Nucleus accumbens (tissue), 56 donors: ENCODE results near the gene RNF8.
"Not testable (repeated sequence)": the region's sequence is repeated elsewhere in the genome, so short reads cannot be mapped to it uniquely, and the experiment has no call there.

Experiments used
- DNase-seq, 56 donors: peaks; one replicate each; lab custom pipeline; 2025; lab: John Stamatoyannopoulos, UW

RNF8 gene, protein sequence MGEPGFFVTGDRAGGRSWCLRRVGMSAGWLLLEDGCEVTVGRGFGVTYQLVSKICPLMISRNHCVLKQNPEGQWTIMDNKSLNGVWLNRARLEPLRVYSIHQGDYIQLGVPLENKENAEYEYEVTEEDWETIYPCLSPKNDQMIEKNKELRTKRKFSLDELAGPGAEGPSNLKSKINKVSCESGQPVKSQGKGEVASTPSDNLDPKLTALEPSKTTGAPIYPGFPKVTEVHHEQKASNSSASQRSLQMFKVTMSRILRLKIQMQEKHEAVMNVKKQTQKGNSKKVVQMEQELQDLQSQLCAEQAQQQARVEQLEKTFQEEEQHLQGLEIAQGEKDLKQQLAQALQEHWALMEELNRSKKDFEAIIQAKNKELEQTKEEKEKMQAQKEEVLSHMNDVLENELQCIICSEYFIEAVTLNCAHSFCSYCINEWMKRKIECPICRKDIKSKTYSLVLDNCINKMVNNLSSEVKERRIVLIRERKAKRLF

DNA sequence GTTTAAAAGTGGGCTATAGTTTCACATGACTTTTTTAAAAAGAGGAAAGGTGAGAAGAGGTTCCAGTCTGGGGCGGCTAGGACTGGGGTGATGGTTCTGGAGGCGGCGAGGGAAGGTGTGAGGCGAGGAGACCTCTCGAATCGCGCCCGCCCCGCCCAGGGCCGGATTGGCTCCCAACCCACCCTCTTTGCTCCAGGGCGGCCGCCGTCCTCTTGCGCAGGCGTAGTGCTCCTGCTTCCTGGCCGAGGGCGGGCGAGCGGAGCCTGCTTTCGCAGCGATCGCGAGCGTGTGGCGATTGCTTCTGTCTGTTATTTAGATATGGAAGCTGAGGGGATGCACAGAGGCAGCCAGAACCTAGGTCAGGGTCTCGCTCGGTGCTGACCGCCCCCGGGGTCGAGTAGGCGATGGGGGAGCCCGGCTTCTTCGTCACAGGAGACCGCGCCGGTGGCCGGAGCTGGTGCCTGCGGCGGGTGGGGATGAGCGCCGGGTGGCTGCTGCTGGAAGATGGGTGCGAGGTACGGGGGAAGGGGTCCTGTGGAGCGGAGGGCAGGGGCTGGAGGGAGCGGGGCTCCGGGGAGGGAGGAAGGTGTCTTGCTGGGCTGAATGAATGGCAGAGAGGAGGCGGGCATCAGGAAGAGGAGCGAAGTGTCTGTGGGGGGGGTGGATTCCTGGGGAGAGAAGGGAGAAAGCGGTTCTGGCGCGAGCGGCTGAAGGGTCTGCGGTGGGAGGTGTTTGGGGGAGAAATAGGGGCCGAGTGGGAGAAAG lies at the start of gene RNF8:
TSS of gene RNF8 (plus strand) at position 223 of the 765 bp plus-strand sequence. CDS start at position 405, 182 bp downstream.
- peak in 55 of 56 donors; percentile 22 to 92 (median 78) for DNase-seq

DNA sequence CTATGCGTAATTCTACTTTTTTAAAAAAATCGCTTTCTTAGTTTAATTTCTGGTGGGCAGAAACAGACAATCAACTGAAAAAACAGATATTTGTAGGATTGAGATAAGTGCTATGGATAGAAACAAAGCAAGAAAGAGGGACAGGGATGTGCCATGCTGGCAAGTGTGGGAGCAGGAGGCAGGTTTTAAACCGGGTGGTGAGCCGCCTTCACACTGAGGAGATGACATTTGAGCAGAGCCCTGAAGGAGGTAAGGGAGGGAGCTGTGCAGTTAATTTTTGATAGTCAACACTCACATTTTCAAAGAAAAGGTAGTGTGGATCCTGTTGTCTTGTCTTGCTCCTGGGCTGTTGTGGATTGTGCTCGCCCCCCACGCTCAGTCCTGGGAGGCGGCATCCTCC lies 49.0 kb upstream of the RNF8 start:
- DNase-seq: peak in 6 of 56 donors; percentile 34 to 63 (median 47)

DNA sequence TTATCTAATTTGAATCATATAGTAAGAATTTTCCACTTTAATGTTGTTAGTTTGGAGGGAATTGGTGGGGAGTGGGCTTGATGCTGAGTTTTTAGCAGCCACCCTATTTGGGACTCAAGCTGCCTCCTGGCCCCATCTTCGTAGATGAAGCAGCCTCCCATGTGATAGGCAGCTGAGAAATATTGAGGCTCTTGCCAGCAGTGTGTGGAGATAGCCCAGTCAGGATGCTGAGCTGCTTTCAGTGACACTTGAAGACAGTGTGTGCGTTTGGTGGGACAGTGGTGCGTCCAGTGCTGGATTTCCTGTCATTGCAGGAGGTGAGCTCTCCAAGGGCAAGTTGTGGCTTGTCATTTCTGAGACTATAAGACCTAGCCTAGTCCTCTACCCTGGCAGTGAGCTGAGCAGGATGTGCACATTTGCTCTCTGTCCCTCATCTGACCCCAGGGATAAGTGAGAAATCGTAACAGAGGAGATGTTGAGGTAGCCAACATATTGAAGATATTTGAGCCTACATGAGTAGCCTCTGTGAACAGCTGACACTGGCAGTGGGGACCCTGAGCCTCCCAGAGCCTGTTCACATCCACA lies 47.9 kb upstream of the RNF8 start:
- no peak for DNase-seq

DNA sequence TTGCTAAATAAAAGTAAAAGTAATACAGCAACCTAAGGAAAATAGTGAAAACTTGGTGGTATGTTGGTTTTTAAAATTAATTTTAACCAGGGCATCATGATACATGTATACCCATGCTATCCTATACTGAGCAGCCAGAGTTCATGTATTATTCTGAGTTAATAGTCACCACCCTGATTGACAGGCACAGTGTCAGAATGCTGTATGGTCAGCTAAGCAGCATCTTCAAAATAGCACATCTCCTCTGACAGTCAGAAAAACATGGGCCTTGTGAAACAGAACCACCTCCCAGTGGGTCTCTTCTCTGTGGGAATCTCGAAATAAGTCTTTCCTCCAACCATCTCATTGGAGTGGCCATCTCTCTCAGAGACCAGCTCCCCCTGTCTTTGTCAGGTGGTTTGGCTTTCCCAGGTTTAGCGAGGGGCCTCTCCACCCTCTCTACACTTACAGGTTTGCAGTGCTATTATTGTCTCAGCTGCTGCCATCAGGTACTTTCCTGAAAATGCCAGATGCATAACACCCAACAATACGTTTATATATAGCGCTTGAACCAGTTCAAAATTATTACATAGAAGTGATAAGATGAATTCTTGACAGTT lies 47.1 kb upstream of the RNF8 start:
- no peak for DNase-seq

DNA sequence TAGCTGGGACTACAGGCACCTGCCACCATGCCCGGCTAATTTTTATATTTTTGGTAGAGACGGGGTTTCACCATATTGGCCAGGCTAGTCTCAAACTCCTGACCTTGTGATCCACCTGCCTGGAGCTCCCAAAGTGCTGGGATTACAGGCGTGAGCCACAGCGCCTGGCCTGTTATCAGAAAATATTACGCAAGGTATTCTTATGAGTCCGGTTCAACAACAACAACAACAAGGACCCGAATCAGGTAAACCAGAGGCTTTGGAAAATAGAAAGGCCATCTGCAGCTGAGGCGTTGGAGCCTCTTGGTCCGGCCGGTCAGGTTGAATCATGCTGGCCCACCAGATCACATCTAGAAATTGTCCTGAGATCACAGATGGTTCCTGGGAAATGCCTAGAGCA lies 46.3 kb upstream of the RNF8 start:
- not testable (repeated sequence) for DNase-seq

DNA sequence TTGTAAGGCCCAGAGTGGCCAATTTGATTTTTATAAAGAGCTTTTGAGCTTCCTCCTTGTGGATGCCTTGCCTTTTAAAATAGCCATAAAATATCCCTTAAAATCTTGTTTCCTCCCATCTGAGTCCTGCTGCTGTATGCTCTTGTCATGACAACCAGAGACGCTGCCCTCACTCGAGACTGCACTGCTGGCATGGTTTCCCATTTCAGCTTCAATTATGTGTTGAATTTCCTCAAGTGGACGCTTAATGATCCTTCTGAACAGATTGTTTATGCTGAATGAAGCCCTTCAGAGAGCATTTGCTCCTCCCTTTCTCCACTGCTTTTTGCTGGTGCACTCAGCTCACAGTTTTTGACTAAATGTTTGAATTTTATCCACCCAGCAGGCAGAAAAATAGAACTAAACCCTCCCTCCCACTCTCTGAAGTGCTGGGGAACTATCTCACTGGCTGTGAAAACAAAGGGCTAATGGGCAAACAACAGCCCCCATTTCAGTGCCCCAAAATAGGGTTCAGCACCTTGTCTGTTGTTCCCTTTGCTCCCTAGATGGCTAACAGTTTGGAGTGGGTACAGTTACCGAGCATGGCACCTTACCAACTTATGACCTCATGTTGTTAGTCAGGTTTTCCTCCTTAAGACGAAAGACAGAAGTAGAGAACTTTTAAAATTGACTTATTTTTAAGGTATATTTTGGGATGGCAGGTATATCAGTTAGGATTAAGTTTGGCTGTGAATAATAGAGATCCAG lies 45.5 kb upstream of the RNF8 start:
- peak in 2 of 56 donors; percentile 16 to 21 for DNase-seq

DNA sequence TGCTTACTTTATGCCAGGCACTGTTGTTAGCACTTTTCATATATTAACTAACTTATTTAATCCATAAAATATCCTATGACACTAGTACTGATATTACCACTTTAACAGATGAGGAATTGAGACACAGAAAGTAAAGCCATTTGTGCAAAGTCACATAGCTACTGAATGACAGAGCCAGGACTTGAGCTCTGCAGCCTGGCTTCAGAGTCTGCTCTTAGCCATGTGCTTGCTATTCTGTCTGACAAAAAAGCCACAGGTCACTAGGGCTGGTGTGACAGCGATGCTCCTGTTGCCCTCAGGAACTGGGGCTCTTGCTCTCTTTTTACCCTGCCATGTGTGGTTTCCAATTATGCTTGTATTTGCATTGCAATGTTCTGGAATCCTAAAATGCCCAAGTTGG lies 44.7 kb upstream of the RNF8 start:
- no peak for DNase-seq

DNA sequence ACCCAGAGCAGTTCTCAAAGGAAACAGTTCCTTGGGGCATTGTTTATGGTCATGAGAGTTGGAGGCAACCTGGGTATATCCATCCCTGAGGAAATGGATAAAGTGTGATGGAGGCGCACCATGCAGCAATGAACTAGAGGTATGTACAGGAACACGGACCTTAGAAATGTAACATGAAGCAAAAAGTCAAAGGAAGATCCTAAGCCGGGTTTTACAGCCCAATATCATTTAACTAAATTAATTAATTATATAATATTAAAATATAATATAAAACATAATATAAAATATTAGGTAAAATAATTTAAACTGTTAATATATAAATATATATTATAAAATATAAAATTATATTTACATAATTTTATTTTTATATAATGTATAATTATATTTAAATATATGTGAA lies 44.1 kb upstream of the RNF8 start:
- DNase-seq: no peak

GRCh38 chr6:37310966-37311365 lies 42.8 kb upstream of the RNF8 start:
- no peak for DNase-seq

GRCh38 chr6:37311741-37312473 lies 41.9 kb upstream of the RNF8 start:
- peak in 2 of 56 donors; percentile 3 to 17 for DNase-seq

DNA sequence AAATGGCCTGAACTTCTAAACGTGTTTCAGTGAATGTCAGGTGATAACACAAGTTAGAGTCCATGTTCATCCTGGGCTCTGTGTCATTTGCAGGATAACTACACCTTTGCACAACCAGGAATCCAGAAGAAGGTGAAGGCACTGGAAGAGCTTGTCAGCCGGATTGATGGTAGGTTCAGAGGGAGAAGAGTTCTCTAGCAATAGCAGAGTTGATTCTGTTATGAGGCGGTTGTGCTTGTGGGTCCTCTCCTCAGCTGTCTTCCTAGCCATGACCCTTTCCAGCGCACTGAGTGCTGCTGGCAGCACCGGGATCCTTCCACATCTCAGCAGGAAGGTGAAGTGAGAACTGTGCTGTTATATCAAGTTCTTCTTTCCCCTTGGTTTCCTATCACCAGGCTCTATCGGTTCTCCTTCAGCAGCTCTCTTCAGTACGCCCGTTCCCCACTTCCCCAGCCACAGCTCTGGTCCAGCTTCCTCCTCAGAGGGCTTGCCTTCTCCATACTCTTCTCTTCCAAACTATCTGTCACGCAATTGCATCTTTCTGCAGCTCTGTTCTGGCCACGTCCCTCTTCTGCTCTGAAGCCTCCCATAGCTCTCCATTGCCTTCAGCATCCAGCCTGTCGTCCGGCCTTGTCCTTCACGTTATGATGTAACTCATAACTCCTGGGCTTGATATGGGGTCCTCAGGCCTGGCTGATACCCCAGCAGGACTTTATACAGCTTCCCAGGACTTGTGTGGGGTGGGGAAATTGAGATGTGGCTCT lies 39.9 kb upstream of the RNF8 start:
- no peak for DNase-seq

DNA sequence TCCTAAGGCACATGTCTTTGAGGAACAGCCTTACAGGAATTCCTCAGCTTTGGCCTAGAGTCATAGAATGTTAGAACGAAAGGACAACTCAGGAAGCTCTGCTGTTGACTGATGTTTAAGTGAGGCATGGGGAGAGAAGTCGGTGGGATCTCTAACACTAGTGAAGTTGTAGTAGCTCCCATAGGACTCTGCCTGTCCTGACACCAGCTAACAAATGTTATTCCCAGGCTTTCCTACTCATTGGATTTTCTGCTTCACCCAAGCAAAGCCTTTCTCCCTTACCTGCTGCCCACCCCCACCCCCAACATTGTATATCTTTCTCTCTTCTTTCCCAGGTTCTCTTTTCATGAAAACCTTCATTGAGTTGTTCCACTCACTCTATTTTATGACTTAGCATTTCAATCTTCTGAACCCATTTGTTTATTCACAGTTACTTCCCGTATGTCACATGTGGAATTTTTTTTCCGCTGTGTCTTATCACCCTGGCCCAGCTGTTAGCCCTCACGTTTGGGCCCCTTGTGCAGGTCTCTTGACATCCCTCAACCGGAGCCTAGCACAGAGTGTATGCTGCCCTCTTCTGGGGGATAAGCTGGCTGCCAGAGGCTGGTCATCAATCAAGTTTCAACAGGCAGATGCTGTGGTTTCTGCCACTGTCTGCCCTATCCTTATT lies 39.2 kb upstream of the RNF8 start:
- peak in 5 of 56 donors; percentile 4 to 38 (median 14) for DNase-seq

GRCh38 chr6:37315157-37315515 lies 38.6 kb upstream of the RNF8 start:
- no peak for DNase-seq

GRCh38 chr6:37316071-37316470 lies 37.7 kb upstream of the RNF8 start:
- DNase-seq: no peak

GRCh38 chr6:37317312-37318038 lies 36.3 kb upstream of the RNF8 start:
- DNase-seq: no peak

GRCh38 chr6:37319156-37319555 lies 34.6 kb upstream of the RNF8 start:
- DNase-seq: no peak

DNA sequence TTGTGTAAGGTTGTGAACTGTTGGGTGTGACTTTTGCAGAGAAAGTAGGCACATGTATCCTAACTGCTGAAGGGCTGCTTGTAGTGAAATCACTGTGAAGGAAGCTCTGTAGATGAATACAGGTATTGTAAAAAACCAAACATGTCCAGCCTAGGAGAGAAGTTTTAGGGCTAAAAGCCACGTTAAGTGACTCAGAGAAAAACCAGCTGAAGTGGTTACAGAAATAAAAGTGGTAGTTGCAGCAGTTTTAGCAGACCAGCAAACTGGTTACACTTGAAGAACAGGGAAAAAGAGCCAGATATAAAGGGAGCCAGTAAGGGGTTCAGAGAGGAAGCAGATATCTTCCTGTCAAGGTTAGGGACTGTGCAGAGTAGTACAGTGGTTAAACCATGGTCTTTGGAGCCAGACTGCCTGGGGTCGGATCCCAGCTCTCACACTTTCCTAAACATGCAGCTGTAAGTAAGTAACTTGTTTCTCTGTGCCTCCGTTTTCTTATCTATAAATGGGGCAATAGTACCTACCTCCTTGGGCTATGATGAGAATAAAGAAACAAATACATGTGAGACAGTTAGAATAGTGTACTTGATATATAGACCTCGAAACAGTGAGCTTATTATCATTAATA lies 33.8 kb upstream of the RNF8 start:
- no peak for DNase-seq
